Putamen (tissue), 1 donor: ENCODE data around the gene ACTL6B.

ENCODE experiments used
- DNase-seq: peaks from one replicate; pipeline ENCODE4 v3.0.0-alpha.2; 2016; ENCODE audit warnings: low spot score

Gene ACTL6B

GRCh38 chr7:100599911-100600729, 56.1 kb downstream of the ACTL6B start:
- DNase-seq: no peak

DNA sequence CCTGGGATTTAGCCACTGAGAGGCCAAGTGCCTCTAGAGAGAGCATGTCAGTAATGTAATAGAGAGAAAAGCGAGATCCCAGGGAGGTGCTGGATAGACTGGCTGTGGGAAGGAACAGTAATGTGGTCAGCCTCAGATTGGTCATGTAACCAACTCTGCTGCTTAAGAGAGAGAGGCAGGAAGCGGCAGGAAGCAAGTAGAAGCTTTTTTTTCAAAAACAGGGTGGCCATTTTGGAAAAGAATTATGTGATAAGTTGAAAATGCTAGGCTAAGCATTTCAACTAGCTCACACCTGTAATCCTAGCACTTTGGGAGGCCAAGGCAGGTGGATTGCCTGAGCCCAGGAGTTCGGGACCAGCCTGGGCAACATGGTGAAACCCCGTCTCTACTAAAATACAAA, 57.8 kb downstream of the ACTL6B start:
- no peak for DNase-seq

- no peak for DNase-seq
Observed at GRCh38 chr7:100595188-100595587, 61.1 kb downstream of the ACTL6B start.
